H1 (cell line): ENCODE data around the gene PGM2. TPM values are rescaled to one million over a fixed set of nuclear protein-coding genes. Genes with fewer than 3 reads are reported as not detected.

Experiments
- CTCF ChIA-PET: fragments of 300-600 bp; sonication (Branson Sonifier 250); formaldehyde crosslinking; loops from one replicate; lab custom pipeline; 2021; ENCODE audit not compliant: partially characterized antibody; lab: Charles Lee
- POLR2A ChIA-PET: fragments of 300-600 bp; sonication (Branson Sonifier 250); formaldehyde crosslinking; loops from one replicate; lab custom pipeline; 2021; ENCODE audit warnings: inconsistent platforms; ENCODE audit not compliant: partially characterized antibody; lab: Charles Lee
- DNase-seq, 2 experiments: peaks; one replicate each; pipeline versions ENCODE4 v3.0.0 to v3.0.0-alpha.2; 2010 to 2022; ENCODE audit warnings: low spot score in 2 of 2, low read depth in 1 of 2, mixed read lengths in 1 of 2
- FAIRE-seq: peaks from 2 replicates; lab custom pipeline; 2011; peaks lifted over from hg19 to GRCh38; lab: Jason Lieb, UNC
- H2AFZ ChIP-seq: 2 replicates; pipeline ENCODE4 v1.8.1; 2012; ENCODE audit warnings: low read length, inconsistent platforms
- H2AK5ac ChIP-seq: 2 replicates; pipeline ENCODE4 v1.6.1; 2013; ENCODE audit warnings: low read depth, low read length
- H2BK120ac ChIP-seq: replicated peaks from 2 replicates; pipeline ENCODE3; 2013; ENCODE audit warnings: low read depth, low read length, inconsistent platforms
- H2BK12ac ChIP-seq: 2 replicates; pipeline ENCODE4 v1.6.1; 2013; ENCODE audit warnings: low read depth, low read length
- H2BK15ac ChIP-seq: 2 replicates; pipeline ENCODE4 v1.6.1; 2013; ENCODE audit warnings: low read length
- H2BK20ac ChIP-seq: 2 replicates; pipeline ENCODE4 v1.6.1; 2013; ENCODE audit warnings: low read length
- H2BK5ac ChIP-seq: 2 replicates; pipeline ENCODE4 v1.6.1; 2013; ENCODE audit warnings: low read depth, low read length
- H3K14ac ChIP-seq: 2 replicates; pipeline ENCODE4 v1.6.1; 2013; ENCODE audit warnings: inconsistent platforms; ENCODE audit not compliant: insufficient read length
- H3K18ac ChIP-seq: 2 replicates; pipeline ENCODE4 v1.6.1; 2013; ENCODE audit warnings: low read length; ENCODE audit errors: extremely low read depth
- H3K23ac ChIP-seq: 2 replicates; pipeline ENCODE4 v1.6.1; 2013; ENCODE audit warnings: inconsistent platforms; ENCODE audit not compliant: insufficient read length
- H3K23me2 ChIP-seq: 2 replicates; pipeline ENCODE4 v1.6.1; 2013; ENCODE audit warnings: low read depth, low read length
- H3K27ac ChIP-seq: 2 replicates; pipeline ENCODE4 v1.6.1; 2011; ENCODE audit warnings: low read depth, low read length, inconsistent platforms
- H3K27me3 ChIP-seq, 4 experiments: replicated peaks in 1 of 4; 1 replicate in 1 of 4; 2 replicates in 3 of 4; pipeline versions ENCODE4 v1.6.1 to v1.8.1; 2011 to 2013; ENCODE audit warnings: low read length in 3 of 4, mild to moderate bottlenecking in 3 of 4, inconsistent platforms in 2 of 4, mixed read lengths in 2 of 4, moderate library complexity in 1 of 4; ENCODE audit not compliant: control insufficient read depth in 3 of 4, insufficient read depth in 3 of 4; ENCODE audit errors: extremely low read depth in 1 of 4
- H3K36me3 ChIP-seq, 4 experiments: 2 replicates each; pipeline versions ENCODE4 v1.6.1 to v1.8.1; 2011 to 2013; ENCODE audit warnings: mild to moderate bottlenecking in 4 of 4, low read length in 3 of 4, moderate library complexity in 2 of 4, control low read depth in 1 of 4, inconsistent platforms in 1 of 4; ENCODE audit not compliant: insufficient read depth in 4 of 4, control insufficient read depth in 2 of 4
- H3K4ac ChIP-seq: replicated peaks from 2 replicates; pipeline ENCODE3; 2013; ENCODE audit warnings: low read length, low read depth, mixed read lengths, inconsistent platforms; ENCODE audit not compliant: insufficient read length
- H3K4me1 ChIP-seq, 4 experiments: replicated peaks in 1 of 4; 1 replicate in 1 of 4; 2 replicates in 3 of 4; pipeline versions ENCODE4 v1.6.1 to v1.8.1; 2011 to 2013; ENCODE audit warnings: low read length in 3 of 4, inconsistent platforms in 2 of 4, mixed read lengths in 1 of 4; ENCODE audit not compliant: insufficient read depth in 4 of 4, control insufficient read depth in 3 of 4
- H3K4me2 ChIP-seq, 2 experiments: 2 replicates each; pipeline versions ENCODE4 v1.6.1 to v1.8.1; 2011 to 2013; ENCODE audit warnings: low read depth in 2 of 2, low read length in 2 of 2, control low read depth in 1 of 2, inconsistent platforms in 1 of 2, mild to moderate bottlenecking in 1 of 2; ENCODE audit not compliant: insufficient read depth in 1 of 2
- H3K4me3 ChIP-seq, 4 experiments: fragments of 200-600, 300-600 bp in 1 of 4; sonication (generic), shearing (Covaris generic), sonication (Bioruptor Twin) in 1 of 4; 2 replicates each; pipeline versions ENCODE4 v1.5.1 to v1.8.1; 2011 to 2016; ENCODE audit warnings: low read length in 4 of 4, low read depth in 3 of 4, control low read depth in 2 of 4, inconsistent platforms in 2 of 4, mild to moderate bottlenecking in 2 of 4, mixed read lengths in 1 of 4, moderate library complexity in 1 of 4; ENCODE audit not compliant: insufficient read depth in 2 of 4; ENCODE audit errors: extremely low read depth in 1 of 4
- H3K56ac ChIP-seq: replicated peaks from 2 replicates; pipeline ENCODE3; 2013; ENCODE audit warnings: low read depth, mild to moderate bottlenecking, mixed read lengths, low read length, inconsistent platforms; ENCODE audit not compliant: insufficient read length
- H3K79me1 ChIP-seq: 2 replicates; pipeline ENCODE4 v1.6.1; 2013; ENCODE audit warnings: low read depth, low read length, control low read depth
- H3K79me2 ChIP-seq, 2 experiments: 2 replicates each; pipeline versions ENCODE4 v1.6.1 to v1.8.1; 2012 to 2013; ENCODE audit warnings: low read length in 2 of 2, mild to moderate bottlenecking in 2 of 2, inconsistent platforms in 1 of 2; ENCODE audit not compliant: insufficient read depth in 2 of 2, control insufficient read depth in 1 of 2
- H3K9ac ChIP-seq, 4 experiments: replicated peaks in 1 of 4; 1 replicate in 1 of 4; 2 replicates in 3 of 4; pipeline versions ENCODE4 v1.6.1 to v1.8.1; 2011 to 2013; ENCODE audit warnings: low read depth in 3 of 4, low read length in 3 of 4, control low read depth in 2 of 4, mild to moderate bottlenecking in 2 of 4, moderate library complexity in 2 of 4, inconsistent platforms in 1 of 4; ENCODE audit errors: extremely low read depth in 1 of 4
- H3K9me3 ChIP-seq, 2 experiments: 2 replicates each; pipeline versions ENCODE4 v1.6.1 to v1.8.1; 2012 to 2013; ENCODE audit warnings: mild to moderate bottlenecking in 2 of 2, moderate library complexity in 2 of 2, control low read depth in 1 of 2, inconsistent platforms in 1 of 2, low read depth in 1 of 2, low read length in 1 of 2, mixed read lengths in 1 of 2; ENCODE audit not compliant: insufficient read depth in 2 of 2
- H4K20me1 ChIP-seq, 2 experiments: replicated peaks in 1 of 2; 2 replicates each; pipeline versions ENCODE3 to v1.8.1; 2011 to 2013; ENCODE audit warnings: inconsistent platforms in 2 of 2, low read length in 2 of 2, mild to moderate bottlenecking in 1 of 2; ENCODE audit not compliant: insufficient read depth in 2 of 2, control insufficient read depth in 1 of 2
- H4K5ac ChIP-seq: 2 replicates; pipeline ENCODE4 v1.6.1; 2013; ENCODE audit warnings: low read length, low read depth, mixed read lengths, inconsistent platforms; ENCODE audit not compliant: insufficient read length
- H4K8ac ChIP-seq: 2 replicates; pipeline ENCODE4 v1.8.0; 2013; ENCODE audit warnings: mild to moderate bottlenecking, moderate library complexity, low read length, inconsistent platforms; ENCODE audit not compliant: insufficient read depth; ENCODE audit errors: extremely low read depth
- H4K91ac ChIP-seq: replicated peaks from 2 replicates; pipeline ENCODE3; 2013; ENCODE audit warnings: low read length, mixed read lengths, inconsistent platforms; ENCODE audit not compliant: insufficient read length
- CTCF ChIP-seq, 3 experiments: IDR thresholded peaks; 1 replicate in 2 of 3; 2 replicates in 1 of 3; pipeline versions ENCODE4 v1.5.1 to v1.6.1; 2011; ENCODE audit warnings: low read length in 3 of 3, mild to moderate bottlenecking in 3 of 3, inconsistent platforms in 2 of 3, low read depth in 1 of 3, moderate library complexity in 1 of 3; ENCODE audit not compliant: insufficient read depth in 1 of 3; ENCODE audit errors: control extremely low read depth in 1 of 3
- EP300 ChIP-seq, 2 experiments: IDR thresholded peaks; 1 replicate in 1 of 2; 2 replicates in 1 of 2; pipeline ENCODE4 v1.6.1; 2011 to 2012; ENCODE audit warnings: low read depth in 2 of 2, low read length in 2 of 2, mild to moderate bottlenecking in 2 of 2, borderline replicate concordance in 1 of 2, inconsistent platforms in 1 of 2, moderate library complexity in 1 of 2
- FOSL1 ChIP-seq: IDR thresholded peaks from 2 replicates; pipeline ENCODE4 v1.6.1; 2011; ENCODE audit warnings: mild to moderate bottlenecking, low read depth, low read length, moderate library complexity; ENCODE audit not compliant: insufficient read depth
- GABPA ChIP-seq: IDR thresholded peaks from 2 replicates; pipeline ENCODE4 v1.6.1; 2011; ENCODE audit warnings: mild to moderate bottlenecking, low read length, moderate library complexity, borderline replicate concordance; ENCODE audit not compliant: insufficient read depth
- HDAC2 ChIP-seq, 2 experiments: fragments of 300-600 bp in 1 of 2; sonication (generic) in 1 of 2; IDR thresholded peaks; 2 replicates each; pipeline ENCODE4 v1.6.1; 2011 to 2012; ENCODE audit warnings: low read depth in 2 of 2, low read length in 2 of 2, mild to moderate bottlenecking in 2 of 2, moderate library complexity in 2 of 2, borderline replicate concordance in 1 of 2, inconsistent platforms in 1 of 2
- KDM5A ChIP-seq: fragments of 200-600 bp; IDR thresholded peaks from 2 replicates; pipeline ENCODE4 v1.7.1; 2012; ENCODE audit warnings: mild to moderate bottlenecking, low read length, inconsistent platforms, mixed read lengths
- MAX ChIP-seq: IDR thresholded peaks from 2 replicates; pipeline ENCODE4 v1.6.1; 2012; ENCODE audit warnings: inconsistent platforms
- POLR2A ChIP-seq, 2 experiments: IDR thresholded peaks; 1 replicate in 1 of 2; 2 replicates in 1 of 2; pipeline ENCODE4 v1.6.1; 2011; ENCODE audit warnings: low read depth in 2 of 2, low read length in 2 of 2, mild to moderate bottlenecking in 2 of 2; ENCODE audit errors: control extremely low read depth in 1 of 2
- RAD21 ChIP-seq, 2 experiments: IDR thresholded peaks in 1 of 2; conservative IDR thresholded peaks in 1 of 2; 2 replicates each; pipeline ENCODE4 v1.6.1; 2011; ENCODE audit warnings: low read depth in 2 of 2, low read length in 2 of 2, improper control_type of control experiment in 1 of 2, inconsistent platforms in 1 of 2, mild to moderate bottlenecking in 1 of 2, moderate library complexity in 1 of 2
- SIRT6 ChIP-seq: IDR thresholded peaks from one replicate; pipeline ENCODE4 v1.7.1; 2012; ENCODE audit warnings: low read length, inconsistent platforms
- SP2 ChIP-seq: IDR thresholded peaks from 2 replicates; pipeline ENCODE4 v1.6.1; 2012; ENCODE audit warnings: mild to moderate bottlenecking, low read length, inconsistent platforms
- WGBS, 2 experiments: shearing (Covaris generic) in 1 of 2; methylation state at CpG; one replicate each; pipeline versions ENCODE4 v1.1.6 to v1.1.7; 2013 to 2015; ENCODE audit warnings: low lambda C conversion rate in 2 of 2, mixed read lengths in 2 of 2, inconsistent platforms in 1 of 2, low coverage in 1 of 2, missing lambda C conversion rate in 1 of 2; ENCODE audit not compliant: insufficient replicate concordance in 2 of 2, insufficient coverage in 1 of 2, insufficient read length in 1 of 2; ENCODE audit errors: extremely low coverage in 1 of 2, missing lambda C conversion rate in 1 of 2; 5-methylcytosine and 5-hydroxymethylcytosine counted together
- polyA plus RNA-seq, 7 experiments: library from polyadenylated mRNA; depleted of rRNA in 3 of 7; stranded (reverse) in 5 of 7; unstranded in 2 of 7; fragments of >200 nt in 5 of 7; fragments of 200-250 nt in 2 of 7; gene quantifications; 1 replicate in 5 of 7; 2 replicates in 1 of 7; 4 replicates in 1 of 7; pipeline versions ENCODE4 v1.2.1 to v1.2.3, GENCODE V29; 2011 to 2013; ENCODE audit warnings: missing spikeins in 2 of 7, mixed read lengths in 2 of 7
- total RNA-seq: library from RNA; stranded (reverse); fragmentation: NEBNext Ultra II Directional; extraction: Animal tissue kit (Norgen Biotek cat#: 25700); gene quantifications from 2 replicates; pipeline ENCODE4 v1.2.1, GENCODE V29; 2021

The PGM2 gene
- total and polyA plus RNA-seq, 2 of the 8 experiments (the other 6 are each of a cell fraction or from before 2014, with no cell fraction given): 7.7 to 38.0 TPM

DNA sequence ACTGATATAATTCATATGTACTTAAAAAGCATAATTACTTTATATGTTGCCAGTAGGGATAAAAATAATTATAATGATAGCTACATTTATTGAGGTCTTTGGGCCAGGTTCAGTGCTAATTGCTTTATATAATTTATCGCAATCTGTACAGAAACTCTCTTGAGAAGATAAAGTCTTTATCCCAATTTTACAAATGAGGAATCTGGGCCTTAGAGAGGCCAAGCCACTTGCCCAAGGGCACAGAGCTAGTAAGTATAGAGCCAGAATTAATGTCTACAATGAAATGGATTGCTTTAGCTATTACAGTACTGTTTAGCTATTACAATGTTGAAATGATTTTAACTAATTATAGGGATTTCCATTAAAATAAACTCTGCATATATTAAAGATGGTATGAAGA is 33.8 kb downstream of the PGM2 start:
- Histone ChIP-seq H2BK15ac (no peak overlapping the region), H4K8ac (no peak overlapping the region), H3K4me3 (no peak overlapping the region), H3K4me2 (no peak overlapping the region), H2BK12ac (no peak overlapping the region), H3K9ac (no peak overlapping the region), H3K14ac (no peak overlapping the region), H3K4ac (no peak overlapping the region), H3K79me1 (no peaks in the 10 kb centered on the region), H4K5ac (no peak overlapping the region), H2AFZ (no peak overlapping the region), H3K4me1 (no peaks in the 10 kb centered on the region), H3K56ac (no peak overlapping the region), H2BK5ac (no peak overlapping the region), H3K23ac (no peak overlapping the region), H3K79me2 (no peaks in the 10 kb centered on the region), H2AK5ac (no peak overlapping the region), H3K9me3 (no peaks in the 10 kb centered on the region), H3K27me3 (no peaks in the 10 kb centered on the region), H3K23me2 (no peaks in the 10 kb centered on the region), H3K27ac (no peak overlapping the region), H2BK120ac (no peak overlapping the region), H4K91ac (no peak overlapping the region), H2BK20ac (no peak overlapping the region), H3K18ac (no peak overlapping the region), H4K20me1 (no peaks in the 10 kb centered on the region), H3K36me3 (peaks cover 0 to 10% (median under 1%) of the 10 kb centered on the region in 4 experiments; a peak in 2 of 8 replicates)
- ChIA-PET POLR2A (no interaction called here), CTCF (interaction anchor here (1.2 to 1.8 kb wide), 2 partner anchors 16 to 175 kb away, joined by 3 to 6 read pairs; no protein-coding TSS in a partner anchor)
- WGBS, 2 experiments: 100% methylated on average over 1 of the region's 1 CpG; no CpG with 5 or more reads in 1 of the 2 experiments
- no peak for DNase-seq
- no peak for FAIRE-seq
- TF ChIP-seq FOSL1: no peak
- no peak for TF ChIP-seq GABPA
- no peak for TF ChIP-seq KDM5A
- TF ChIP-seq SP2: no peak
- no peak for TF ChIP-seq HDAC2 (IDR thresholded peaks at IDR 0.05; ENCODE audit: borderline replicate concordance in 1 of 2, low read depth in 2 of 2, low read length in 2 of 2)
- TF ChIP-seq SIRT6: no peak
- no peak for TF ChIP-seq CTCF (IDR thresholded peaks at IDR 0.05; ENCODE audit: control extremely low read depth in 1 of 3, insufficient read depth in 1 of 3, low read depth in 1 of 3, low read length in 3 of 3)
- TF ChIP-seq POLR2A (IDR thresholded peaks at IDR 0.05; ENCODE audit: control extremely low read depth in 1 of 2, low read depth in 2 of 2, low read length in 2 of 2): no peak
- TF ChIP-seq EP300 (IDR thresholded peaks at IDR 0.05; ENCODE audit: borderline replicate concordance in 1 of 2, low read depth in 2 of 2, low read length in 2 of 2): no peak
- TF ChIP-seq RAD21 (IDR thresholded peaks at IDR 0.05 in 1 of 2, conservative IDR thresholded peaks at IDR 0.05 in 1 of 2; ENCODE audit: low read depth in 2 of 2, low read length in 2 of 2): no peak
- TF ChIP-seq MAX: no peak
